ENCODE measurements around the gene NAPEPLD.
"Not testable (repeated sequence)": the region's sequence is repeated elsewhere in the genome, so short reads cannot be mapped to it uniquely, and the experiment has no call there.

NAPEPLD gene

GRCh38 chr7:103171695-103172414 lies 23.0 kb upstream of the NAPEPLD start:
- H3K9ac ChIP-seq (ENCODE audit: low read depth, low read length, poor library complexity); DNase-seq (ENCODE audit: low spot score); H3K27ac ChIP-seq (replicated peaks; ENCODE audit: low read length); H3K14ac ChIP-seq (ENCODE audit: low read length); H3K23ac ChIP-seq (ENCODE audit: low read depth, low read length, poor library complexity); H4K8ac ChIP-seq (ENCODE audit: low read depth, low read length); H3K18ac ChIP-seq (ENCODE audit: low read length); H2BK120ac ChIP-seq (ENCODE audit: low read depth, low read length); H3K27me3 ChIP-seq (ENCODE audit: control insufficient read depth in 3 of 3, insufficient read depth in 3 of 3, low read depth in 1 of 3, low read length in 3 of 3); H3K4me3 ChIP-seq (ENCODE audit: low read length in 2 of 2); H2BK5ac ChIP-seq (ENCODE audit: low read length); H3K9me3 ChIP-seq (replicated peaks in 1 of 2; ENCODE audit: control insufficient read depth in 2 of 2, insufficient read depth in 1 of 2, low read depth in 1 of 2, low read length in 2 of 2); H3K79me1 ChIP-seq (ENCODE audit: low read depth, low read length); H2BK12ac ChIP-seq (ENCODE audit: low read length); H3K4me1 ChIP-seq (ENCODE audit: control insufficient read depth in 2 of 2, insufficient read depth in 1 of 2, low read depth in 1 of 2, low read length in 2 of 2); H3K36me3 ChIP-seq (replicated peaks in 1 of 2; ENCODE audit: control insufficient read depth in 2 of 2, insufficient read depth in 2 of 2, low read length in 2 of 2); H2AFZ ChIP-seq (ENCODE audit: low read length); H2BK15ac ChIP-seq (ENCODE audit: low read length); H2AK5ac ChIP-seq (ENCODE audit: low read depth, low read length); H3K4ac ChIP-seq (ENCODE audit: low read length); H3K4me2 ChIP-seq (ENCODE audit: insufficient read depth, low read length, poor library complexity, severe bottlenecking); H4K91ac ChIP-seq (ENCODE audit: low read depth, low read length, poor library complexity): not testable (repeated sequence)
- WGBS, 2 donors (ENCODE audit: extremely low coverage in 2 of 2, insufficient read length in 2 of 2, insufficient replicate concordance in 1 of 2) = no CpG with 5 or more reads among the region's 6 CpGs

- H3K18ac ChIP-seq (ENCODE audit: low read length); H3K79me1 ChIP-seq (ENCODE audit: low read depth, low read length); H3K23ac ChIP-seq (ENCODE audit: low read depth, low read length, poor library complexity); H3K9me3 ChIP-seq (replicated peaks in 1 of 2; ENCODE audit: control insufficient read depth in 2 of 2, insufficient read depth in 1 of 2, low read depth in 1 of 2, low read length in 2 of 2); H3K9ac ChIP-seq (ENCODE audit: low read depth, low read length, poor library complexity); H3K4ac ChIP-seq (ENCODE audit: low read length); H2BK120ac ChIP-seq (ENCODE audit: low read depth, low read length); H2BK15ac ChIP-seq (ENCODE audit: low read length); H2AK5ac ChIP-seq (ENCODE audit: low read depth, low read length); H4K91ac ChIP-seq (ENCODE audit: low read depth, low read length, poor library complexity); H2AFZ ChIP-seq (ENCODE audit: low read length); H3K27ac ChIP-seq (replicated peaks; ENCODE audit: low read length); H2BK12ac ChIP-seq (ENCODE audit: low read length); H3K27me3 ChIP-seq (ENCODE audit: control insufficient read depth in 3 of 3, insufficient read depth in 3 of 3, low read depth in 1 of 3, low read length in 3 of 3); H3K36me3 ChIP-seq (replicated peaks in 1 of 2; ENCODE audit: control insufficient read depth in 2 of 2, insufficient read depth in 2 of 2, low read length in 2 of 2); H2BK5ac ChIP-seq (ENCODE audit: low read length); H3K4me2 ChIP-seq (ENCODE audit: insufficient read depth, low read length, poor library complexity, severe bottlenecking); H3K4me1 ChIP-seq (ENCODE audit: control insufficient read depth in 2 of 2, insufficient read depth in 1 of 2, low read depth in 1 of 2, low read length in 2 of 2); H3K4me3 ChIP-seq (ENCODE audit: low read length in 2 of 2); DNase-seq (ENCODE audit: low spot score); H4K8ac ChIP-seq (ENCODE audit: low read depth, low read length); H3K14ac ChIP-seq (ENCODE audit: low read length): not testable (repeated sequence)
- WGBS, 2 donors (ENCODE audit: extremely low coverage in 2 of 2, insufficient read length in 2 of 2, insufficient replicate concordance in 1 of 2) = no CpG with 5 or more reads among the region's 3 CpGs
Measured at GRCh38 chr7:103166921-103167544, 18.1 kb upstream of the NAPEPLD start.

- DNase-seq (ENCODE audit: low spot score); H2BK5ac ChIP-seq (ENCODE audit: low read length); H3K4ac ChIP-seq (ENCODE audit: low read length); H3K14ac ChIP-seq (ENCODE audit: low read length); H3K4me2 ChIP-seq (ENCODE audit: insufficient read depth, low read length, poor library complexity, severe bottlenecking); H4K91ac ChIP-seq (ENCODE audit: low read depth, low read length, poor library complexity); H3K27ac ChIP-seq (replicated peaks; ENCODE audit: low read length); H2AFZ ChIP-seq (ENCODE audit: low read length); H3K36me3 ChIP-seq (replicated peaks in 1 of 2; ENCODE audit: control insufficient read depth in 2 of 2, insufficient read depth in 2 of 2, low read length in 2 of 2); H3K23ac ChIP-seq (ENCODE audit: low read depth, low read length, poor library complexity); H3K9ac ChIP-seq (ENCODE audit: low read depth, low read length, poor library complexity); H3K18ac ChIP-seq (ENCODE audit: low read length); H2BK15ac ChIP-seq (ENCODE audit: low read length); H2BK120ac ChIP-seq (ENCODE audit: low read depth, low read length); H3K9me3 ChIP-seq (replicated peaks in 1 of 2; ENCODE audit: control insufficient read depth in 2 of 2, insufficient read depth in 1 of 2, low read depth in 1 of 2, low read length in 2 of 2); H3K79me1 ChIP-seq (ENCODE audit: low read depth, low read length); H3K4me1 ChIP-seq (ENCODE audit: control insufficient read depth in 2 of 2, insufficient read depth in 1 of 2, low read depth in 1 of 2, low read length in 2 of 2); H2BK12ac ChIP-seq (ENCODE audit: low read length); H2AK5ac ChIP-seq (ENCODE audit: low read depth, low read length); H3K27me3 ChIP-seq (ENCODE audit: control insufficient read depth in 3 of 3, insufficient read depth in 3 of 3, low read depth in 1 of 3, low read length in 3 of 3); H4K8ac ChIP-seq (ENCODE audit: low read depth, low read length); H3K4me3 ChIP-seq (ENCODE audit: low read length in 2 of 2): not testable (repeated sequence)
- no CpG with 5 or more reads among the region's 5 CpGs for WGBS, 2 donors (ENCODE audit: extremely low coverage in 2 of 2, insufficient read length in 2 of 2, insufficient replicate concordance in 1 of 2)
Measured at GRCh38 chr7:103163087-103163825, 14.4 kb upstream of the NAPEPLD start.

GRCh38 chr7:103162641-103163040 lies 13.7 kb upstream of the NAPEPLD start:
- not testable (repeated sequence) for H3K9me3 ChIP-seq (replicated peaks in 1 of 2; ENCODE audit: control insufficient read depth in 2 of 2, insufficient read depth in 1 of 2, low read depth in 1 of 2, low read length in 2 of 2); H3K18ac ChIP-seq (ENCODE audit: low read length); H2BK120ac ChIP-seq (ENCODE audit: low read depth, low read length); H4K8ac ChIP-seq (ENCODE audit: low read depth, low read length); DNase-seq (ENCODE audit: low spot score); H3K4ac ChIP-seq (ENCODE audit: low read length); H3K79me1 ChIP-seq (ENCODE audit: low read depth, low read length); H3K4me2 ChIP-seq (ENCODE audit: insufficient read depth, low read length, poor library complexity, severe bottlenecking); H3K4me1 ChIP-seq (ENCODE audit: control insufficient read depth in 2 of 2, insufficient read depth in 1 of 2, low read depth in 1 of 2, low read length in 2 of 2); H2BK5ac ChIP-seq (ENCODE audit: low read length); H3K14ac ChIP-seq (ENCODE audit: low read length); H3K4me3 ChIP-seq (ENCODE audit: low read length in 2 of 2); H2BK15ac ChIP-seq (ENCODE audit: low read length); H4K91ac ChIP-seq (ENCODE audit: low read depth, low read length, poor library complexity); H2AK5ac ChIP-seq (ENCODE audit: low read depth, low read length); H3K9ac ChIP-seq (ENCODE audit: low read depth, low read length, poor library complexity); H3K23ac ChIP-seq (ENCODE audit: low read depth, low read length, poor library complexity); H2BK12ac ChIP-seq (ENCODE audit: low read length); H2AFZ ChIP-seq (ENCODE audit: low read length); H3K36me3 ChIP-seq (replicated peaks in 1 of 2; ENCODE audit: control insufficient read depth in 2 of 2, insufficient read depth in 2 of 2, low read length in 2 of 2); H3K27me3 ChIP-seq (ENCODE audit: control insufficient read depth in 3 of 3, insufficient read depth in 3 of 3, low read depth in 1 of 3, low read length in 3 of 3); H3K27ac ChIP-seq (replicated peaks; ENCODE audit: low read length)
- no CpG with 5 or more reads among the region's 2 CpGs for WGBS, 2 donors (ENCODE audit: extremely low coverage in 2 of 2, insufficient read length in 2 of 2, insufficient replicate concordance in 1 of 2)
